Endothelial cell of umbilical vein (primary cell): Measurements from ENCODE around the gene PKP3. TPM values are rescaled to one million over a fixed set of nuclear protein-coding genes. Genes with fewer than 3 reads are reported as not detected.

Experiments used
- BruUV-seq: library from RNA; stranded (reverse); fragments of 400-500 nt; replicated peaks from 2 replicates; lab custom pipeline; 2021; lab: Mats Ljungman, UMichigan
- CTCF ChIA-PET: fragments of 300-600, 350-600 bp; sonication (Branson Sonifier 250); formaldehyde crosslinking; loops from one replicate; lab custom pipeline; 2021; ENCODE audit warnings: antibody characterized with exemption, inconsistent platforms; lab: Charles Lee
- POLR2A ChIA-PET: fragments of 300-600, 350-600 bp; sonication (Branson Sonifier 250); formaldehyde crosslinking; loops from one replicate; lab custom pipeline; 2021; ENCODE audit warnings: antibody characterized with exemption, inconsistent platforms; lab: Charles Lee
- DNase-seq: peaks from one replicate; pipeline ENCODE4 v3.0.0-alpha.2; 2011; ENCODE audit warnings: low read depth, low spot score
- FAIRE-seq: peaks from 2 replicates; lab custom pipeline; 2011; peaks lifted over from hg19 to GRCh38; lab: Jason Lieb, UNC
- H2AFZ ChIP-seq: 2 replicates; pipeline ENCODE4 v1.6.0; 2012; ENCODE audit warnings: low read depth, low read length, control low read depth, inconsistent platforms
- H3K27ac ChIP-seq: 2 replicates; pipeline ENCODE4 v1.5.1; 2011; ENCODE audit warnings: low read depth, mild to moderate bottlenecking, control low read depth, low read length, moderate library complexity; ENCODE audit not compliant: insufficient read depth
- H3K27me3 ChIP-seq, 2 experiments: 2 replicates each; pipeline versions ENCODE4 v1.6.0 to v1.6.1; 2011; ENCODE audit warnings: low read length in 2 of 2, mixed read lengths in 1 of 2; ENCODE audit not compliant: control insufficient read depth in 2 of 2, insufficient read depth in 2 of 2
- H3K36me3 ChIP-seq, 2 experiments: 2 replicates in 1 of 2; 3 replicates in 1 of 2; pipeline ENCODE4 v1.5.1; 2011; ENCODE audit warnings: low read length in 2 of 2, mild to moderate bottlenecking in 1 of 2, moderate library complexity in 1 of 2; ENCODE audit not compliant: control insufficient read depth in 2 of 2, insufficient read depth in 2 of 2; ENCODE audit errors: extremely low read depth in 1 of 2
- H3K4me1 ChIP-seq: 3 replicates; pipeline ENCODE4 v1.5.1; 2011; ENCODE audit warnings: mild to moderate bottlenecking, low read length; ENCODE audit not compliant: control insufficient read depth, insufficient read depth; ENCODE audit errors: extremely low read depth
- H3K4me2 ChIP-seq: 2 replicates; pipeline ENCODE4 v1.6.1; 2011; ENCODE audit warnings: low read length, control low read depth, mixed read lengths; ENCODE audit not compliant: insufficient read depth
- H3K4me3 ChIP-seq, 3 experiments: fragments of 200-600 bp in 1 of 3; sonication (generic), shearing (Covaris generic) in 1 of 3; replicated peaks in 1 of 3; 2 replicates each; pipeline ENCODE4 v1.5.1; 2011 to 2016; ENCODE audit warnings: control low read depth in 3 of 3, low read length in 3 of 3, mild to moderate bottlenecking in 2 of 3, inconsistent platforms in 1 of 3, low read depth in 1 of 3, moderate library complexity in 1 of 3; ENCODE audit not compliant: insufficient read depth in 1 of 3
- H3K79me2 ChIP-seq: 2 replicates; pipeline ENCODE4 v1.6.0; 2012; ENCODE audit warnings: low read length, inconsistent platforms; ENCODE audit not compliant: control insufficient read depth, insufficient read depth
- H3K9ac ChIP-seq: replicated peaks from 2 replicates; pipeline ENCODE3; 2011; ENCODE audit warnings: low read length, control low read depth; ENCODE audit not compliant: insufficient read depth; ENCODE audit errors: extremely low read depth
- H3K9me1 ChIP-seq: replicated peaks from 3 replicates; pipeline ENCODE4 v1.6.0; 2011; ENCODE audit warnings: mild to moderate bottlenecking, low read length; ENCODE audit not compliant: control insufficient read depth, insufficient read depth; ENCODE audit errors: extremely low read depth
- H3K9me3 ChIP-seq: replicated peaks from 2 replicates; pipeline ENCODE4 v1.5.1; 2012; ENCODE audit warnings: low read length, inconsistent platforms; ENCODE audit not compliant: control insufficient read depth, insufficient read depth
- H4K20me1 ChIP-seq: replicated peaks from 2 replicates; pipeline ENCODE3; 2011; ENCODE audit warnings: mild to moderate bottlenecking, low read length; ENCODE audit not compliant: control insufficient read depth, insufficient read depth; ENCODE audit errors: extremely low read depth
- CTCF ChIP-seq, 2 donors: IDR thresholded peaks; 1 replicate in 1 of 2; 2 replicates in 1 of 2; pipeline ENCODE4 v1.5.1; 2011; ENCODE audit warnings: low read length in 2 of 2, mild to moderate bottlenecking in 2 of 2, moderate library complexity in 2 of 2, control low read depth in 1 of 2, inconsistent platforms in 1 of 2, low read depth in 1 of 2; ENCODE audit not compliant: insufficient read depth in 1 of 2; ENCODE audit errors: extremely low read depth in 1 of 2
- EZH2 ChIP-seq: IDR thresholded peaks from 2 replicates; pipeline ENCODE4 v1.6.1; 2012; ENCODE audit warnings: borderline replicate concordance, low read depth, mild to moderate bottlenecking, moderate library complexity, low read length, inconsistent platforms; ENCODE audit not compliant: severe bottlenecking
- FOS ChIP-seq: IDR thresholded peaks from 2 replicates; pipeline ENCODE4 v1.6.1; 2011; ENCODE audit warnings: mild to moderate bottlenecking, low read length, moderate library complexity, borderline replicate concordance; ENCODE audit not compliant: insufficient read depth
- GATA2 ChIP-seq: IDR thresholded peaks from 2 replicates; pipeline ENCODE4 v1.7.0; 2011; ENCODE audit warnings: low read depth, mild to moderate bottlenecking, moderate library complexity, mixed read lengths, low read length; ENCODE audit not compliant: insufficient read length, insufficient read depth
- JUN ChIP-seq: IDR thresholded peaks from 2 replicates; pipeline ENCODE4 v1.6.1; 2011; ENCODE audit warnings: borderline replicate concordance, low read depth; ENCODE audit not compliant: insufficient read length, insufficient read depth
- MAX ChIP-seq: IDR thresholded peaks from 2 replicates; pipeline ENCODE4 v1.6.1; 2011; ENCODE audit not compliant: insufficient read depth, insufficient read length
- MYC ChIP-seq: IDR thresholded peaks from one replicate; pipeline ENCODE4 v1.6.1; 2011; ENCODE audit warnings: mild to moderate bottlenecking, low read depth, low read length
- POLR2A ChIP-seq: IDR thresholded peaks from 2 replicates; pipeline ENCODE4 v1.6.1; 2012; ENCODE audit warnings: low read depth, mild to moderate bottlenecking, control low read depth, low read length
- POLR2AphosphoS5 ChIP-seq: IDR thresholded peaks from 2 replicates; pipeline ENCODE4 v1.6.1; 2012; ENCODE audit warnings: low read depth, mild to moderate bottlenecking, control low read depth, low read length, moderate library complexity; ENCODE audit not compliant: insufficient read depth
- dilution Hi-C: fragments of 300-500 bp; cut with MboI; formaldehyde crosslinking; loops from one replicate; pipeline ENCODE4 v1.15.0; 2019; ENCODE audit warnings: low sequenced_read_pairs; ENCODE audit not compliant: extremely low pct_ligation_motif_present
- intact Hi-C: fragments of 100-400 bp; cut with micrococcal nuclease; formaldehyde crosslinking; loops from one replicate; pipeline ENCODE4 v1.10.0; 2022
- polyA plus RNA-seq, 4 experiments: library from polyadenylated mRNA; depleted of rRNA in 3 of 4; stranded (reverse) in 3 of 4; unstranded in 1 of 4; fragments of >200 nt; gene quantifications; 2 replicates each; pipeline versions ENCODE4 v1.2.1 to v1.2.3, GENCODE V29; 2011 to 2012; ENCODE audit warnings: missing spikeins in 1 of 4
- total RNA-seq: library from RNA; stranded (reverse); gene quantifications from 2 replicates; pipeline ENCODE4 v1.2.3, GENCODE V29; 2021

PKP3 gene
- total and polyA plus RNA-seq, 2 donors (not counting 3 experiments of a cell fraction or from before 2014, with no cell fraction given), result 0.27 to 0.59 TPM

GRCh38 chr11:382081-382629, 11.9 kb upstream of the PKP3 start:
- no peak overlapping the region for H3K9ac ChIP-seq
- no peaks in the 10 kb centered on the region for H3K4me1 ChIP-seq
- DNase-seq (no peak), FAIRE-seq (no peak)
- H3K4me2 ChIP-seq, result no peak overlapping the region
- H4K20me1 ChIP-seq, result no peaks in the 10 kb centered on the region
- no peak overlapping the region for H3K4me3 ChIP-seq
- H3K36me3 ChIP-seq, result no peaks in the 10 kb centered on the region
- dilution Hi-C loops, result no loop called here
- H3K9me3 ChIP-seq, result no peaks in the 10 kb centered on the region
- ChIA-PET CTCF (no interaction called here), POLR2A (no interaction called here)
- no peaks in the 10 kb centered on the region for H3K79me2 ChIP-seq
- H3K9me1 ChIP-seq, result no peaks in the 10 kb centered on the region
- intact Hi-C loops, result no loop called here
- no peak overlapping the region for H3K27ac ChIP-seq
- H3K27me3 ChIP-seq, result no peaks in the 10 kb centered on the region
- TF ChIP-seq MAX (no peak), GATA2 (no peak), POLR2AphosphoS5 (no peak), FOS (no peak), EZH2 (no peak), CTCF (IDR thresholded peaks at IDR 0.05; ENCODE audit: extremely low read depth in 1 of 2, insufficient read depth in 1 of 2, low read depth in 1 of 2, low read length in 2 of 2) (no peak), JUN (no peak), MYC (no peak), POLR2A (no peak)
- no peak overlapping the region for H2AFZ ChIP-seq
- BruUV-seq, result no TSS peak
